Esophagus squamous epithelium (tissue), 4 donors: ENCODE results near the gene OVCH2.

Experiments used
- CTCF ChIP-seq, 6 experiments: fragments of 450-650 bp in 4 of 6; fragments of 200-600 bp in 2 of 6; sonication (generic) in 2 of 6; IDR thresholded peaks; one replicate each; pipeline ENCODE4 v1.5.1; 2016 to 2019; ENCODE audit warnings: antibody characterized with exemption in 6 of 6, mild to moderate bottlenecking in 4 of 6, moderate library complexity in 4 of 6
- POLR2A ChIP-seq, 4 donors: fragments of 450-650 bp; IDR thresholded peaks; one replicate each; pipeline ENCODE4 v1.6.1; 2017; ENCODE audit warnings: antibody characterized with exemption in 4 of 4, mild to moderate bottlenecking in 4 of 4, moderate library complexity in 3 of 4

- TF ChIP-seq CTCF (IDR thresholded peaks at IDR 0.05) = no peak
- no peak for TF ChIP-seq POLR2A (IDR thresholded peaks at IDR 0.05)
Observed at GRCh38 chr11:7639643-7640025, 66.6 kb downstream of the OVCH2 start.
